Esophagus muscularis mucosa (tissue), 4 donors: ENCODE measurements around the gene MAB21L2. TPM values are rescaled to one million over a fixed set of nuclear protein-coding genes. Genes with fewer than 3 reads are reported as not detected.

Source experiments
- DNase-seq: peaks from one replicate; pipeline ENCODE4 v3.0.0-alpha.2; 2017; ENCODE audit errors: extremely low spot score
- H3K27ac ChIP-seq, 4 donors: fragments of 200-600 bp; sonication (generic); replicated peaks in 1 of 4; 1 replicate in 3 of 4; 2 replicates in 1 of 4; pipeline ENCODE4 v1.5.1; 2016 to 2019; ENCODE audit warnings: mild to moderate bottlenecking in 1 of 4
- H3K27me3 ChIP-seq, 4 donors: fragments of 200-600 bp; sonication (generic); one replicate each; pipeline versions ENCODE4 v1.5.1 to v1.6.0; 2016 to 2019
- H3K36me3 ChIP-seq, 4 donors: fragments of 200-600 bp; sonication (generic); one replicate each; pipeline ENCODE4 v1.5.1; 2016 to 2019
- H3K4me1 ChIP-seq, 4 donors: fragments of 200-600 bp; sonication (generic); one replicate each; pipeline ENCODE4 v1.5.1; 2016 to 2019
- H3K4me3 ChIP-seq, 4 donors: fragments of 200-600 bp; sonication (generic); 1 replicate in 2 of 4; 2 replicates in 2 of 4; pipeline ENCODE4 v1.5.1; 2016 to 2019; ENCODE audit warnings: mild to moderate bottlenecking in 4 of 4, moderate library complexity in 1 of 4
- H3K9me3 ChIP-seq, 4 donors: fragments of 200-600 bp; sonication (generic); 1 replicate in 3 of 4; 2 replicates in 1 of 4; pipeline ENCODE4 v1.5.1; 2016 to 2019
- EP300 ChIP-seq: sonication (generic); formaldehyde crosslinking; IDR thresholded peaks from one replicate; pipeline ENCODE4 v1.6.1; 2017; ENCODE audit warnings: antibody characterized with exemption
- POLR2A ChIP-seq: fragments of 450-650 bp; IDR thresholded peaks from one replicate; pipeline ENCODE4 v1.6.1; 2017; ENCODE audit warnings: antibody characterized with exemption, moderate library complexity, mild to moderate bottlenecking, low read depth
- POLR2AphosphoS5 ChIP-seq, 2 donors: sonication (generic); formaldehyde crosslinking; IDR thresholded peaks; one replicate each; pipeline ENCODE4 v1.6.1; 2017; ENCODE audit warnings: antibody characterized with exemption in 2 of 2
- WGBS: methylation state at CpG from one replicate; pipeline ENCODE4 v1.1.5; 2018; 5-methylcytosine and 5-hydroxymethylcytosine counted together
- intact Hi-C: fragments of 100-400 bp; cut with DNase I; formaldehyde crosslinking; loops from one replicate; pipeline ENCODE4 v1.15.1; 2023
- total RNA-seq, 4 donors: library from RNA; depleted of rRNA; stranded (reverse); fragments of >200 nt; gene quantifications; one replicate each; pipeline versions ENCODE4 v1.1.0 to v1.2.1, GENCODE V29; 2016
- TF ChIP-seq, protein P1 (sequence below), 3 experiments: fragments of 200-600 bp in 2 of 3; fragments of 450-650 bp in 1 of 3; sonication (generic) in 2 of 3; IDR thresholded peaks; one replicate each; pipeline ENCODE4 v1.5.1; 2017 to 2019; ENCODE audit warnings: antibody characterized with exemption in 3 of 3, mild to moderate bottlenecking in 2 of 3, moderate library complexity in 1 of 3

Gene MAB21L2
- total RNA-seq, 4 donors from 2014 or later: 0.32 to 1.7 (median 0.42) TPM; not detected in 1

DNA sequence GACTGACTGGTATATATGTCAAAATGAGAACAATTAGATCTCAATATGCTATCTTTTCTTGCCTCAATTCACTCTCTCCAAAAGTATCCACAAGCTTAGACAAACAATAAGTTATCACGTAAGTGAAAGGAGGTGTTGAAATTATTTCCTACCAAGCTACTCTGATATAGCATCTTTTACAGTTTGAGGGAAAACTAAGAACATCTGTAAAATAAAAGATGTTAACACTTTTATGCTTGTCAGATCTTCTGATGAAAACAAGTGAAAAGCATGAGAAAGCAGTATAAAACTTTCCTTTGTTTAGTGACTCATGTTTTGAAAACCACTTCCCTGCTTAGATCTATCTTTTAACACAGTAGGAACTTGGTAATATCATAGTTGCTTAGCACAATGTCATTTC, 8.4 kb upstream of the MAB21L2 start:
- TF ChIP-seq, protein P1, sequence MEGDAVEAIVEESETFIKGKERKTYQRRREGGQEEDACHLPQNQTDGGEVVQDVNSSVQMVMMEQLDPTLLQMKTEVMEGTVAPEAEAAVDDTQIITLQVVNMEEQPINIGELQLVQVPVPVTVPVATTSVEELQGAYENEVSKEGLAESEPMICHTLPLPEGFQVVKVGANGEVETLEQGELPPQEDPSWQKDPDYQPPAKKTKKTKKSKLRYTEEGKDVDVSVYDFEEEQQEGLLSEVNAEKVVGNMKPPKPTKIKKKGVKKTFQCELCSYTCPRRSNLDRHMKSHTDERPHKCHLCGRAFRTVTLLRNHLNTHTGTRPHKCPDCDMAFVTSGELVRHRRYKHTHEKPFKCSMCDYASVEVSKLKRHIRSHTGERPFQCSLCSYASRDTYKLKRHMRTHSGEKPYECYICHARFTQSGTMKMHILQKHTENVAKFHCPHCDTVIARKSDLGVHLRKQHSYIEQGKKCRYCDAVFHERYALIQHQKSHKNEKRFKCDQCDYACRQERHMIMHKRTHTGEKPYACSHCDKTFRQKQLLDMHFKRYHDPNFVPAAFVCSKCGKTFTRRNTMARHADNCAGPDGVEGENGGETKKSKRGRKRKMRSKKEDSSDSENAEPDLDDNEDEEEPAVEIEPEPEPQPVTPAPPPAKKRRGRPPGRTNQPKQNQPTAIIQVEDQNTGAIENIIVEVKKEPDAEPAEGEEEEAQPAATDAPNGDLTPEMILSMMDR (IDR thresholded peaks at IDR 0.05): no peak
- TF ChIP-seq POLR2AphosphoS5 (IDR thresholded peaks at IDR 0.05) (no peak), POLR2A (no peak), EP300 (no peak)
- intact Hi-C loops: no loop called here
- Histone ChIP-seq H3K4me3 (no peak overlapping the region), H3K36me3 (no peaks in the 10 kb centered on the region), H3K9me3 (no peaks in the 10 kb centered on the region), H3K27ac (no peak overlapping the region), H3K4me1 (no peaks in the 10 kb centered on the region), H3K27me3 (no peaks in the 10 kb centered on the region)
- 88% methylated on average over 1 of the region's 1 CpG for WGBS
- no peak for DNase-seq

DNA sequence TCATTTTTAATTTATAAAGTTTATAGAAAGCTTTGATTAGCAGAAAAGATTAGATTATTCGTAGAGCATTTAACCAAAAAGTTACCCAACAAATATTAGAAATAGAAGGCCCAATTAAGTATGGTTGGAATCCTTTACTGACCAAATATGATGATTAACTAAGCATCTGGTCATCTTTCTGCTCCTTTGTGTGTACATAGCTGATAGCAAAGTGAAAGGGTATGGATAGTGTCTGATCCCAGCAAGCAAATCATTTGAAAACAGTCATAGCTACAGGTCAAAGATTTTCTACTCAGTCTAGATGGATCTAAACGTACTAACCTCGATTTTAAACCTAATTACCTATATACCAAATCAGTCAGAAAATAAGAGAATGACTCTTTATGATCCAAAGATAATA, 7.3 kb upstream of the MAB21L2 start:
- no peak for DNase-seq
- intact Hi-C loops: no loop called here
- Histone ChIP-seq H3K27ac (no peak overlapping the region), H3K27me3 (no peaks in the 10 kb centered on the region), H3K4me1 (peaks cover 0 to 1% (median under 1%) of the 10 kb centered on the region in 4 donors), H3K9me3 (no peaks in the 10 kb centered on the region), H3K36me3 (no peaks in the 10 kb centered on the region), H3K4me3 (no peak overlapping the region)
- WGBS: 95% methylated on average over 3 of the region's 3 CpGs
- no peak for TF ChIP-seq POLR2AphosphoS5 (IDR thresholded peaks at IDR 0.05)

DNA sequence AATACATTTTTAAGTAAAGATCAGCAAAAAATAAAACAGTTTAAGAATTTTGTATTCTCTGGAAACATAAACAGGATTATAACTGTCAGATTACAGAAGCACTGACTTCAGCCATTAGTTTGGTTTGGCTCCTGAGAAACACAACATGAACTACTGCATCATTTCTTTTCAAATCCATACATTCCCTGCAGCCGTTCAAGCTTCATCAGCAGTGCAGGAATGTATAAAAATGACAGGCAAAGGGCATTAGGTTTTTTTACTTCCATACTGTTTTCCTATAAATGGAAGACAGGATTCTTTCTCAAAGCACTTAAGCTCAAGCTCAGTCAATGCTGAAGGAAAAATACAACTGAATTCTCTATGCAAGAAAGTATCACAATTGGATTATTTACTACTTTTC, 4.2 kb upstream of the MAB21L2 start:
- peaks cover 0 to 16% (median 1%) of the 10 kb centered on the region in 4 donors for H3K27me3 ChIP-seq

DNA sequence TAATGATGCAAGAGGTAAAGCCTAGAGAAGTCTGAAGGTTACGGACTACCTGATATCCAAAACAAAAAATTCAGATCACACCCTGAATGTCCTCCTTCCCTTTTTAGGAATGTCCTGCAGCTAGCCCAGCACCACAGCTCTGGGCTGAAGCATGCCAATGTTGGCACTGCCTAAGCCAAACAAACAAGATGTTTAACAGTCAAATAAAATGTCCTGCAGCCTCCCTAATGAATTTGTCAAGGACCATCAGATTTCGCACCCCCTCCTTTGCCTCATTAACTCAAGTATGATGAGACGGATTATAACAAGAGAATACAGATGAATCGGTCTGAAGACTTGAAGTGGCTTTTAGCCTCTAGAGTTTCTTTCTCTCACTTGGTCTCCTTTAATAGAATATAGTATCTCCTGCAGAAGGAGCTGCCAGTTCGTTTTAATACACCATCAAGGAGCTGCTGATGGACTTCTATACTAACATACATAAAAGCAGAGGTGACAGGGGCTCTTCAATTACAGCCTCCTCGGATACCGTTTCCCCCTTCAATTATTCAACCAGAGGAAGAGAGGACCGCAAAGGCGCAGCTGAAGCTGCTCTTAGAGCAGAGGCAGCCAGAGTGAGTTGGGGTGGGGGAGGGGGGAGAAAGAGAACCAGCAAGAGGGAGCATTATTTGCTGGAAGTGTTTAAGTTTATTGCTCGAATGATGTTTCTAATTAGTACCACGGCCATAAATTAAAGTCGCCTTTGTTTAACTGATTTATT, 3.0 kb upstream of the MAB21L2 start:
- H3K4me3 ChIP-seq: peak overlapping the region; percentile 42 to 57 (median 48)
- intact Hi-C loops: no loop called here
- no peak overlapping the region for H3K27ac ChIP-seq
- H3K27me3 ChIP-seq: peaks cover 0 to 27% (median 8%) of the 10 kb centered on the region in 4 donors
- H3K9me3 ChIP-seq: no peaks in the 10 kb centered on the region
- no peaks in the 10 kb centered on the region for H3K36me3 ChIP-seq
- H3K4me1 ChIP-seq: peaks cover 0 to 23% (median 13%) of the 10 kb centered on the region in 4 donors
- 79% methylated on average over 12 of the region's 12 CpGs for WGBS
- DNase-seq: no peak
- TF ChIP-seq POLR2A: no peak
- TF ChIP-seq EP300: no peak
- TF ChIP-seq, protein P1 (IDR thresholded peaks at IDR 0.05): no peak
- no peak for TF ChIP-seq POLR2AphosphoS5 (IDR thresholded peaks at IDR 0.05)

More for the DNA sequence above, 4.2 kb upstream of the MAB21L2 start:
- H3K36me3 ChIP-seq: no peaks in the 10 kb centered on the region
- no peak for DNase-seq
- TF ChIP-seq POLR2AphosphoS5 (IDR thresholded peaks at IDR 0.05): no peak
- TF ChIP-seq, protein P1 (IDR thresholded peaks at IDR 0.05): no peak
- intact Hi-C loops: no loop called here
- no peak overlapping the region for H3K4me3 ChIP-seq
- H3K27ac ChIP-seq: no peak overlapping the region
- 89% methylated on average over 1 of the region's 1 CpG for WGBS
- peaks cover 0 to 11% (median 3%) of the 10 kb centered on the region in 4 donors for H3K4me1 ChIP-seq
- no peaks in the 10 kb centered on the region for H3K9me3 ChIP-seq

DNA sequence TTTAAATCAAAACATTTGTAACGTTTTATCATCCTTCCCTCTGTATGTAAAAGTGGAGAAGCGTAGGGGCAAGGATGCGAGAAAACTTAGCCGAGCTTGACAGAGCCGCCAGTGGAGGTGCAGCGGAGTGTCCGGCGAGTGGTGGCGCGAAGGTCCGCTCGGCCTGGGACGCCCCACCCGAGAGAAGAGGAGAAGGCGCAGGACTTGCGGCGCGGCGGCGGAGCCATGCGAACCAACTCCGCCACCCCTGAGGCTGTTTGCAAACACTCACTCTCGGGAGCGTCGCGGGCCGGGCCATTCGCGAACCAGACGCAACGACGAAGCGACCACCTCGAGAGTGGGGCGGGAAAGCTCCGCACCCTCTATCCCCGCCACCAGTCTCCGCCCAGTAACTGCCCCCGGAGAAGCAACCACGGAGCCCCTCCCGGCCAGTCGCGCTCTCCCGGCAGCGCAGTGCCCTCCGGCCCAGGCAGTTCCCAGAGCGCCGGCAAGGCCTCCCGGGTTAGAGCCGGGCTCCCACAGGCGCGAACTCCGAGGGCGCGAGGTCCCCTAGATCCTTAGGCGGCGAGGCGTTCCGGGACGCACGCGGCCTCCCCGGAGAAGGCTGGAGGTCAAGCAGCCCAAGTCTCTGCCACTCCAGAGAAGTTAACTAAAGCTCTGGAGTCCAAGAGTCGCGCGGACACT, 2.3 kb upstream of the MAB21L2 start:
- Histone ChIP-seq H3K27ac (peak overlapping the region in 3 of 4 donors; percentile 13 to 42 (median 26)), H3K4me1 (peaks cover 7 to 26% (median 17%) of the 10 kb centered on the region in 4 donors), H3K4me3 (peak overlapping the region; percentile 42 to 57 (median 48)), H3K9me3 (no peaks in the 10 kb centered on the region), H3K27me3 (peaks cover 0 to 30% (median 11%) of the 10 kb centered on the region in 4 donors), H3K36me3 (no peaks in the 10 kb centered on the region)
- TF ChIP-seq EP300: no peak
- no peak for TF ChIP-seq POLR2A
- TF ChIP-seq, protein P1 (IDR thresholded peaks at IDR 0.05): no peak
- TF ChIP-seq POLR2AphosphoS5 (IDR thresholded peaks at IDR 0.05): no peak
- no peak for DNase-seq
- WGBS: 46% methylated on average over 43 of the region's 66 CpGs
- intact Hi-C loops: no loop called here
